WTC11 (cell line): ENCODE measurements around the gene NOL4L.

Source experiments
- ELF4 ChIP-seq: sonication (generic); formaldehyde crosslinking; IDR thresholded peaks from 2 replicates; pipeline ENCODE4 v1.8.1; 2022; ENCODE audit warnings: low read depth, mild to moderate bottlenecking, moderate library complexity, missing genetic modification reagents
- FOXK1 ChIP-seq: sonication (generic); formaldehyde crosslinking; IDR thresholded peaks from 2 replicates; pipeline ENCODE4 v1.8.0; 2022; ENCODE audit warnings: mild to moderate bottlenecking, moderate library complexity, missing genetic modification reagents
- NFYB ChIP-seq: sonication (generic); formaldehyde crosslinking; conservative IDR thresholded peaks from 2 replicates; pipeline ENCODE4 v1.8.0; 2022; ENCODE audit warnings: low read depth, missing genetic modification reagents
- TF ChIP-seq, protein P1 (sequence below): sonication (generic); formaldehyde crosslinking; conservative IDR thresholded peaks from 2 replicates; pipeline ENCODE4 v1.8.1; 2022; ENCODE audit warnings: mild to moderate bottlenecking, missing genetic modification reagents

DNA sequence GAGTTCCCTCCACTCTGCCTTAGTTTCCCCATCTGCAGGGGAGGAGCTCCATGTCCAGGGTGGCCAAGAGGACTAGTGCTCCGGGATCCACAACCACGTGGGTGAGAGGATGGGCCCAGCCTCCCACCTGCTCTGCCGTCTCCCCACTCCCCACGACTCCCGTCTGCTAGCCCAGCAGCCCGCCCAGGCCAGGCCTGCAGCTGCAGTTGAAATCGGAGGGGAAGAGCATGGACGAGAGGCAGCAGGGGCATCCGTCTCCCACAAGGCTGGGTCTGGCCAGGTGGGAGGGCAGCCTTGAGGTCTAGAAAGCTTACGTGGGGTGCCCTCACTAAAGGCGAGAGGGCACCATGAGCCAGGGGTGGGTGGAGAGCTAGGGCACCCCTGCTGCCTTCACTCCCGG is 8.6 kb downstream of the NOL4L start:
- TF ChIP-seq, protein P1, sequence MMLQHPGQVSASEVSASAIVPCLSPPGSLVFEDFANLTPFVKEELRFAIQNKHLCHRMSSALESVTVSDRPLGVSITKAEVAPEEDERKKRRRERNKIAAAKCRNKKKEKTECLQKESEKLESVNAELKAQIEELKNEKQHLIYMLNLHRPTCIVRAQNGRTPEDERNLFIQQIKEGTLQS (CRISPR knock-in tag) = no peak
- no peak for TF ChIP-seq NFYB (CRISPR knock-in tag)
- TF ChIP-seq FOXK1 (CRISPR knock-in tag) = no peak
- TF ChIP-seq ELF4 (CRISPR knock-in tag) = no peak
